Measurements from ENCODE around the gene CFAP410. TPM values are rescaled to one million over a fixed set of nuclear protein-coding genes. Genes with fewer than 3 reads are reported as not detected.

CFAP410 gene
- total RNA-seq, 2 experiments from 2014 or later: 7.3 to 11.4 TPM

- POLR2A ChIA-PET: no interaction called here
- no peak for ATAC-seq
- CTCF ChIA-PET: no interaction called here
These were observed 20.5 kb downstream of the CFAP410 start for GRCh38 chr21:44318489-44319285.

DNA sequence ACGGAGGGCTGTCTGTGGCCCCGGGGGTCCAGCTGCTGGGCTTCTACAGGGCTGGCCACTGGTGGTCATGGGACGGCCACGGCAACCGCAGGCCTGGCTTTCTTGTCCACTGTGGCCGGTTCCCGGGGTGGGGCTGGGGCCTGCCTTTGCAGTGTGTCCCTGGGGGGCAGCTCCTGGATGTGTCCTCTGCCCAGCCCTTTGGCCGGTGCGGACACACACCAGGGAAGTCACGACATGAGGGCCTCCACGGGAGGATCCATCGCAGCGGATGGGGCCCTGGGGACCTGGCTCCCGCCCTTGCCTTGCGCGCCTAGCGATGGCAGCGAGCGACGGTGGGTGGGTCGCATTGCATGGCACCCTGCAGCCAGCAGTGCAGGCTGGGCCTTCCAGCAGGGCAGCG, 21.3 kb downstream of the CFAP410 start:
- DNase-seq: no peak
- ChIA-PET CTCF (no interaction called here), POLR2A (no interaction called here)
- ATAC-seq: no peak
- intact Hi-C loops (cut with DNase I, micrococcal nuclease): no loop called here
- Mint-ChIP-seq H3K4me1 (no peaks in the 10 kb centered on the region), H3K9me3 (ENCODE audit: low read depth) (no peaks in the 10 kb centered on the region), H3K27ac (no peak overlapping the region), H3K36me3 (ENCODE audit: low read depth) (peaks cover 5% of the 10 kb centered on the region), H3K4me3 (no peak overlapping the region), H3K27me3 (no peaks in the 10 kb centered on the region)

More at GRCh38 chr21:44318489-44319285, 20.5 kb downstream of the CFAP410 start:
- Mint-ChIP-seq H3K27ac (no peak overlapping the region), H3K27me3 (no peaks in the 10 kb centered on the region), H3K4me1 (no peaks in the 10 kb centered on the region), H3K9me3 (ENCODE audit: low read depth) (no peaks in the 10 kb centered on the region), H3K4me3 (no peak overlapping the region), H3K36me3 (ENCODE audit: low read depth) (peaks cover 7% of the 10 kb centered on the region)
- intact Hi-C loops (cut with DNase I, micrococcal nuclease): no loop called here
- no peak for DNase-seq

- no peak for DNase-seq
- POLR2A ChIA-PET: no interaction called here
- CTCF ChIA-PET: no interaction called here
- ATAC-seq: no peak
- H3K27ac Mint-ChIP-seq: no peak overlapping the region
- H3K27me3 Mint-ChIP-seq: no peaks in the 10 kb centered on the region
- intact Hi-C loops (cut with DNase I, micrococcal nuclease): no loop called here
- H3K4me1 Mint-ChIP-seq: no peaks in the 10 kb centered on the region
- no peaks in the 10 kb centered on the region for H3K9me3 Mint-ChIP-seq (ENCODE audit: low read depth)
- no peak overlapping the region for H3K4me3 Mint-ChIP-seq
- H3K36me3 Mint-ChIP-seq (ENCODE audit: low read depth): peaks cover 5% of the 10 kb centered on the region
These were observed 21.9 kb downstream of the CFAP410 start for GRCh38 chr21:44317241-44317782.

DNA sequence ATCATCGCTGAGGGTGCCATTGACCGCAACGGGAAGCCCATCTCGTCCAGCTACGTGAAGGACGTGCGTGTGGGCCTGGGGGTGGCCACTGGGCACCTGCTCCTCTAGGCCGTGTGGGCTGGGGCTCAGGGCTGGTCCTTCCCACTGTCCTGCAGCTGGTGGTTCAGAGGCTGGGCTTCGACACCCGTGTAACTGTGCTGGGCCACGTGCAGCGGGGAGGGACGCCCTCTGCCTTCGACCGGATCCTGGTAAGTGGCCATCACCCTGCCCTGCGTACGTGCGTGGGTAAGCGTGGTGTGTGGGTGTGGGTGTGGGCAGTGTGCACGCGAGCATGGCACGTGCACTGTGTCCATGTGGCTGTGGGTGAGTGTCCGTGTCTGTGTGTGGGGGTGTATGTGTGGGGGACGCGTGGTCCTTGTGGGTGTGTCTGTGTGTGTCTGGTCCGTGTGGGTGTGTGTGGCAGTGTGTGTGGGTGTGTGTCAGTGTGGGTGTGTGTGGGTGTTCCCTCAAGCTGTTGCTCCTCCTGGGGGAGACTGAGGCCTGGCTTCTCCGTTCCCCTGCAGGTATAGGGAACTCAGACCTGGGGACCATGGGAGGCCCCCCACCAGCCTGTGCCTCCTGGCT, 22.8 kb downstream of the CFAP410 start:
- Mint-ChIP-seq H3K9me3 (ENCODE audit: low read depth) (no peaks in the 10 kb centered on the region), H3K36me3 (ENCODE audit: low read depth) (peaks cover 5% of the 10 kb centered on the region), H3K4me1 (no peaks in the 10 kb centered on the region), H3K4me3 (no peak overlapping the region), H3K27me3 (no peaks in the 10 kb centered on the region), H3K27ac (peak overlapping the region; percentile 4)
- ATAC-seq: no peak
- ChIA-PET CTCF (no interaction called here), POLR2A (no interaction called here)
- no peak for DNase-seq
- intact Hi-C loops (cut with DNase I, micrococcal nuclease): no loop called here

DNA sequence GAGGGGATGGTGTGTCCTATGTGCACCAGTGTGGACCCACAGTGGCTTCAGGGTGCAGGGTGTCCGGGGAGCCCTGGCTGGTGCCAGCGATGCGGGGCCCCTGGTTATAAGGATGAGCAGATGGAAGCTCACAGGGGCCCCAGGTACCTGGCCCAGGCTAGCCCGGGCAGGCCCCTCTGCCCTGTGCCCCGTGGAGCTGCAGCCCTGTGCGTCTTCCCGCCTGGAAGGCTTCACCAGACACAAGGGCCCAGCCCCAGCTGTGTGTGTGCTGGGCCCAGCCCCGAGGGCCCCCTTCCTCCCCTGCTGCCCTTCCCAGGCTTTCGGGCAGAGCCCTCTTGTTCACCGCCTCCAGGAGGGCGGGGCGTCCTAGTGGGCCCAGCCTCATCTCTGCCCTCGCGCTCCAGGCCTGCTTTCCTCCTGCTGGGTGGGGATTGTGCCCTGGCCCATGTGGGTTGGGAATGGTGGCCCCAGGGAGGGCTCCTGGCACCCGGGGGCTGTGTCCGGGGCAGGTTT, 23.4 kb downstream of the CFAP410 start:
- no peaks in the 10 kb centered on the region for H3K9me3 Mint-ChIP-seq (ENCODE audit: low read depth)
- H3K36me3 Mint-ChIP-seq (ENCODE audit: low read depth): peaks cover 10% of the 10 kb centered on the region
- H3K27me3 Mint-ChIP-seq: no peaks in the 10 kb centered on the region
- H3K4me1 Mint-ChIP-seq: no peaks in the 10 kb centered on the region
- H3K4me3 Mint-ChIP-seq: no peak overlapping the region
- H3K27ac Mint-ChIP-seq: no peak overlapping the region
- ATAC-seq (no peak), DNase-seq (no peak)
- CTCF ChIA-PET: no interaction called here
- intact Hi-C loops (cut with DNase I, micrococcal nuclease): no loop called here
- POLR2A ChIA-PET: no interaction called here

DNA sequence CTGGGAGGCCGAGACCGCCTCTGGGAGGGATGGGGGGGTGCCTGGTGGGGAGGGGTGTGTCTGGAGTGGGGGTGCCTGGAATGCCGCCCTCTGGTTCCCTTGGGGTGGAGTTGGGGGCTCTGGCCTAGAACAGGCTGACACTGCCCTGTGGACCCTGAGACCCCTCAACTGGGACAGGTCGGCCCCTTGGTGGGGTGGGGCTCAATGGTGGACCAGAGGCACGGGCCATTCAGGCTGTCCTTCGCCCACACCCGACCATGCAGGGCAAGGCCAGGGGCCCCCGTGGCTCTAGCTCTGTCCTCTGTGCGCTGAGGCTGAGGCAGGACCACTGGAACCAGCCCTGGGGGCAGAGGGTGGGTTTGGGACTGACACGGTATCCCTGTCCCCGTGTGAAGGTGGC, 24.6 kb downstream of the CFAP410 start:
- ChIA-PET POLR2A (no interaction called here), CTCF (no interaction called here)
- intact Hi-C loops (cut with DNase I, micrococcal nuclease): no loop called here
- Mint-ChIP-seq H3K9me3 (ENCODE audit: low read depth) (no peaks in the 10 kb centered on the region), H3K4me1 (no peaks in the 10 kb centered on the region), H3K27me3 (no peaks in the 10 kb centered on the region), H3K36me3 (ENCODE audit: low read depth) (peaks cover 10% of the 10 kb centered on the region), H3K27ac (no peak overlapping the region), H3K4me3 (no peak overlapping the region)
- DNase-seq (no peak), ATAC-seq (no peak)

GRCh38 chr21:44314128-44314527, 25.1 kb downstream of the CFAP410 start:
- ChIA-PET POLR2A (no interaction called here), CTCF (no interaction called here)
- ATAC-seq (no peak), DNase-seq (no peak)
- H3K36me3 Mint-ChIP-seq (ENCODE audit: low read depth): peaks cover 12% of the 10 kb centered on the region
- H3K9me3 Mint-ChIP-seq (ENCODE audit: low read depth): no peaks in the 10 kb centered on the region
- no peaks in the 10 kb centered on the region for H3K4me1 Mint-ChIP-seq
- H3K4me3 Mint-ChIP-seq: no peak overlapping the region
- intact Hi-C loops (cut with DNase I, micrococcal nuclease): no loop called here
- no peaks in the 10 kb centered on the region for H3K27me3 Mint-ChIP-seq
- no peak overlapping the region for H3K27ac Mint-ChIP-seq

GRCh38 chr21:44313451-44313850, 25.7 kb downstream of the CFAP410 start:
- DNase-seq: no peak
- intact Hi-C loops (cut with DNase I, micrococcal nuclease): no loop called here
- no peak for ATAC-seq
- Mint-ChIP-seq H3K27ac (no peak overlapping the region), H3K36me3 (ENCODE audit: low read depth) (peaks cover 15% of the 10 kb centered on the region), H3K9me3 (ENCODE audit: low read depth) (no peaks in the 10 kb centered on the region), H3K27me3 (no peaks in the 10 kb centered on the region), H3K4me1 (no peaks in the 10 kb centered on the region), H3K4me3 (no peak overlapping the region)
- ChIA-PET CTCF (no interaction called here), POLR2A (no interaction called here)

DNA sequence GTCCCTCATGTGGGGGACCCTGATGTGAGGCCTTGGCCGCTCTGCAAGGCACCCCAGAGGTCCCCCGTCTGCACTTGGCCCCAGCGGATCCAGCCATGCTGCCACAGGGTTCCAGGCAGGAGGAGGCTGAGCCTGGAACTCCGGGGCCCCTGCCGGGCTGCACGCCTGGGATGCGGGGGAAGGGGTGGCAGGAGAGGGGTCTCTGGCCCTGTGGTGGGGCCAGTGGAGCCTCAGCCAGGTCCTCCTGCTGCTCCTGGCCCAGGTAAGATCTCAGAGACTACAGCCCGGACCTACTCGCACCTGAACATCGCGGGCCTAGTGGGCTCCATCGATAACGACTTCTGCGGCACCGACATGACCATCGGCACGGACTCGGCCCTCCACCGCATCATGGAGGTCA, 26.5 kb downstream of the CFAP410 start:
- ATAC-seq: no peak
- Mint-ChIP-seq H3K27me3 (no peaks in the 10 kb centered on the region), H3K36me3 (ENCODE audit: low read depth) (peaks cover 21% of the 10 kb centered on the region), H3K27ac (no peak overlapping the region), H3K9me3 (ENCODE audit: low read depth) (no peaks in the 10 kb centered on the region), H3K4me3 (no peak overlapping the region), H3K4me1 (no peaks in the 10 kb centered on the region)
- POLR2A ChIA-PET: no interaction called here
- intact Hi-C loops (cut with DNase I, micrococcal nuclease): no loop called here
- CTCF ChIA-PET: no interaction called here
- no peak for DNase-seq

DNA sequence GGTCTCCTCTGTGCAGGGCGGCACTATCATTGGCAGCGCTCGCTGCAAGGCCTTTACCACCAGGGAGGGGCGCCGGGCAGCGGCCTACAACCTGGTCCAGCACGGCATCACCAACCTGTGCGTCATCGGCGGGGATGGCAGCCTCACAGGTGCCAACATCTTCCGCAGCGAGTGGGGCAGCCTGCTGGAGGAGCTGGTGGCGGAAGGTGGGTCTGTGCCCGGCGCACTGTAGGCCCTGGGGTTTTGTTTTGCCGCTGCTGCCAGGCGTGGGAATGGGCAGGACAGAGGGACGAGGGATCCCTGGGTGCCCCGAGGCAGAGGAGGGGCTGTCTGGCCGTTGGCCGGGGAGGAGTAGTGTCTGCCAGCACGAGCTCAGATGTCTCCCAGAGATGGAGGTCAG, 27.1 kb downstream of the CFAP410 start:
- no peak for ATAC-seq

DNA sequence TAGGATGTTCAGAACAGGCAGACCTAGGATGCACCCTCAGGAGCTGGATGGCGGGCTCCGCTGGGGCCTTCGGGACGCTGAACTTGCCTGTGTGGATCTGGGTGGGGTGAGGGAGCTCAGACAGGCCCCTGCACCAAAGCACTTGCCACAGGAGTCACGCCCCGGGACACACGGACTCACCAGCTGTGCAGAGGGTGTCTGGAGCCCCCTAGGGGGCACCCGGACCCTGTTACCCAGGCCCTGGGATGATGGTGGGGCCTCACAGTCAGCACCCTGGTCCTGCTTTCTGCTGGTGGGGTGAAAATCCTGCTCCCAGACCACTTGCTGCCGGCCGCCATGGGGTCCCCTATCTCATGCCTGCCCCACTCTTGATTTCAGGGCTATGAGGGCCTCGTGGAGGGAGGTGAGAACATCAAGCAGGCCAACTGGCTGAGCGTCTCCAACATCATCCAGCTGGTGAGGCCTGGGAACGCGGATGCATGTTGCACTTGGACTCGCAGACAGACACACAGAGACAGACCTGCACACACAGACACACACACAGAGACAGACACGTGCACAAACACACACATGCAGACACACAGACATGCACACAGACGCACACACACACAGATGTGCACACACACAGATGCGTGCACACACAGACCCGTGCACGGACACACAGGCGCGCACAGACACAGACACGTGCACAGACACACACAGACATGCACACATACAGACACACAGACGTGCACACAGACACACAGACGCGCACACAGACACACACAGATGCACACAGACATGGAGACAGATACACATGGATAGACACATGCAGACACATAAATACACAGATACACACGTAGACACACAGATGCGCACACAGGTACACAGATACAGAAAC, 28.3 kb downstream of the CFAP410 start:
- Mint-ChIP-seq H3K27ac (no peak overlapping the region), H3K27me3 (no peaks in the 10 kb centered on the region), H3K4me3 (no peak overlapping the region), H3K9me3 (ENCODE audit: low read depth) (no peaks in the 10 kb centered on the region), H3K36me3 (ENCODE audit: low read depth) (peaks cover 24% of the 10 kb centered on the region), H3K4me1 (peaks cover 2% of the 10 kb centered on the region)
- POLR2A ChIA-PET: no interaction called here
- ATAC-seq (no peak), DNase-seq (no peak)
- CTCF ChIA-PET: interaction anchor here (0.7 kb wide), 1 partner anchor 73 kb away, joined by 4 read pairs; no protein-coding TSS in a partner anchor
- intact Hi-C loops (cut with DNase I, micrococcal nuclease): no loop called here

More for the DNA sequence above, 27.1 kb downstream of the CFAP410 start:
- Mint-ChIP-seq H3K27me3 (no peaks in the 10 kb centered on the region), H3K27ac (no peak overlapping the region), H3K36me3 (ENCODE audit: low read depth) (peaks cover 25% of the 10 kb centered on the region), H3K4me3 (no peak overlapping the region), H3K9me3 (ENCODE audit: low read depth) (no peaks in the 10 kb centered on the region), H3K4me1 (peaks cover 2% of the 10 kb centered on the region)
- intact Hi-C loops (cut with DNase I, micrococcal nuclease): no loop called here
- CTCF ChIA-PET: no interaction called here
- POLR2A ChIA-PET: no interaction called here
- DNase-seq: no peak

Measured in activated CD4-positive, alpha-beta T cell treated with anti-CD3 and anti-CD28 coated beads for 36 hours (primary cell).